Astrocyte (in vitro differentiated cells and primary cell): ENCODE results near the gene DBP. TPM values are rescaled to one million over a fixed set of nuclear protein-coding genes. Genes with fewer than 3 reads are reported as not detected.

ENCODE experiments used
- DNase-seq: peaks from one replicate; pipeline ENCODE4 v3.0.0-alpha.2; 2010; ENCODE audit warnings: low read depth
- FAIRE-seq: peaks from 2 replicates; lab custom pipeline; 2011; peaks lifted over from hg19 to GRCh38; lab: Jason Lieb, UNC
- H2AFZ ChIP-seq: 2 replicates; pipeline ENCODE4 v1.6.0; 2012; ENCODE audit warnings: low read depth, low read length, inconsistent platforms
- H3K27ac ChIP-seq: 2 replicates; pipeline ENCODE4 v1.5.1; 2011; ENCODE audit warnings: low read depth, low read length, inconsistent platforms
- H3K27me3 ChIP-seq: 2 replicates; pipeline ENCODE4 v1.6.0; 2011; ENCODE audit warnings: low read length, inconsistent platforms; ENCODE audit not compliant: insufficient read depth
- H3K36me3 ChIP-seq: 2 replicates; pipeline ENCODE4 v1.5.1; 2011; ENCODE audit warnings: low read length, inconsistent platforms; ENCODE audit not compliant: insufficient read depth
- H3K4me1 ChIP-seq: 2 replicates; pipeline ENCODE4 v1.5.1; 2011; ENCODE audit warnings: low read length, inconsistent platforms; ENCODE audit not compliant: insufficient read depth
- H3K4me2 ChIP-seq: 2 replicates; pipeline ENCODE4 v1.6.0; 2012; ENCODE audit warnings: low read length, inconsistent platforms
- H3K4me3 ChIP-seq: 2 replicates; pipeline ENCODE4 v1.5.1; 2011; ENCODE audit warnings: low read depth, mild to moderate bottlenecking, low read length, inconsistent platforms; ENCODE audit not compliant: insufficient read depth
- H3K79me2 ChIP-seq: 2 replicates; pipeline ENCODE4 v1.6.0; 2012; ENCODE audit warnings: mild to moderate bottlenecking, low read length, inconsistent platforms; ENCODE audit not compliant: insufficient read depth
- H3K9ac ChIP-seq: 2 replicates; pipeline ENCODE4 v1.6.0; 2012; ENCODE audit warnings: mild to moderate bottlenecking, low read length, inconsistent platforms
- H3K9me3 ChIP-seq: 2 replicates; pipeline ENCODE4 v1.5.1; 2012; ENCODE audit warnings: low read depth, mild to moderate bottlenecking, low read length, inconsistent platforms; ENCODE audit not compliant: insufficient read depth
- H4K20me1 ChIP-seq: 2 replicates; pipeline ENCODE4 v1.6.0; 2012; ENCODE audit warnings: low read length, inconsistent platforms; ENCODE audit not compliant: insufficient read depth
- H3K27ac Mint-ChIP-seq: one replicate; pipeline ENCODE4 v1.8.0; 2021; ENCODE audit warnings: mild to moderate bottlenecking, mixed read lengths; ENCODE audit not compliant: unreplicated experiment
- H3K27me3 Mint-ChIP-seq: one replicate; pipeline ENCODE4 v1.8.0; 2021; ENCODE audit warnings: low read depth, mixed read lengths; ENCODE audit not compliant: unreplicated experiment
- H3K36me3 Mint-ChIP-seq: one replicate; pipeline ENCODE4 v1.8.0; 2021; ENCODE audit warnings: low read depth, mixed read lengths; ENCODE audit not compliant: unreplicated experiment
- H3K4me1 Mint-ChIP-seq: one replicate; pipeline ENCODE4 v1.8.0; 2021; ENCODE audit warnings: low read depth, mixed read lengths; ENCODE audit not compliant: unreplicated experiment
- H3K4me3 Mint-ChIP-seq: one replicate; pipeline ENCODE4 v1.8.0; 2021; ENCODE audit warnings: mild to moderate bottlenecking, moderate library complexity, mixed read lengths; ENCODE audit not compliant: unreplicated experiment
- H3K9me3 Mint-ChIP-seq: one replicate; pipeline ENCODE4 v1.8.0; 2021; ENCODE audit warnings: mild to moderate bottlenecking, mixed read lengths; ENCODE audit not compliant: unreplicated experiment
- EZH2 ChIP-seq: IDR thresholded peaks from 2 replicates; pipeline ENCODE4 v1.6.1; 2012; ENCODE audit warnings: mild to moderate bottlenecking, low read length, inconsistent platforms; ENCODE audit not compliant: insufficient read depth
- total RNA-seq: library from RNA; stranded (reverse); gene quantifications from 2 replicates; pipeline ENCODE4 v1.2.1, GENCODE V29; 2021
- TF ChIP-seq, protein P1 (sequence below): IDR thresholded peaks from 2 replicates; pipeline ENCODE4 v1.5.1; 2011; ENCODE audit warnings: low read depth, mild to moderate bottlenecking, inconsistent platforms, low read length, moderate library complexity; ENCODE audit not compliant: insufficient read depth

DBP gene
- total RNA-seq, 1 donor from 2014 or later, result 1.2 TPM

DNA sequence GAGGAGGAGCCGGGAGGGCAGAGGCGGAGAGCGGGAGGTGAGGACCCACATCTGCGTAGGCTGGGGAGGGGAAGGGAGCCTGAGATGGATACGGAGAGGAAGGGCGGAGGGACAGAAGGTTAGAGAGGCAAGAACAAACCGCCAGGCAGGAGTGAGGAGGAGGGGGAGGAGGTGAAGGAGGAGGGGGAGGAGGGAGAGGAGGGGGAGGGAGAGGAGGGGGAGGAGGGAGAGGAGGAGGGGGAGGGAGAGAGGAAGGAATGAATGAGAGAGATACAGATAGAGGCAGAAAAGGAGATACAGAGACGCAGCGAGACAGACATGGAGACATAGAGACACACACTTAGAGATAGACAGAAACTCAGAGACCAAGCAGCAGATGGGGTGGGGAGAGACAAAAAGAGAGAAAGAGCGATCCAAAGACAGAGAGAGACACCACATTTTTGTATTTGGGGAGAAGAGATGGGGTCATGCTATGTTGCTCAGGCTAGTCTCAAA lies 9.6 kb upstream of the DBP start:
- peak; percentile 56 for DNase-seq
- Histone ChIP-seq H3K36me3 (no peaks in the 10 kb centered on the region), H3K9me3 (no peaks in the 10 kb centered on the region), H3K79me2 (no peaks in the 10 kb centered on the region), H3K27me3 (no peaks in the 10 kb centered on the region), H3K4me2 (peak overlapping the region; percentile 98), H3K4me3 (no peak overlapping the region), H3K9ac (no peak overlapping the region), H2AFZ (peak overlapping the region; percentile 86), H4K20me1 (no peaks in the 10 kb centered on the region), H3K27ac (no peak overlapping the region), H3K4me1 (peaks cover 19% of the 10 kb centered on the region)
- TF ChIP-seq, protein P1, sequence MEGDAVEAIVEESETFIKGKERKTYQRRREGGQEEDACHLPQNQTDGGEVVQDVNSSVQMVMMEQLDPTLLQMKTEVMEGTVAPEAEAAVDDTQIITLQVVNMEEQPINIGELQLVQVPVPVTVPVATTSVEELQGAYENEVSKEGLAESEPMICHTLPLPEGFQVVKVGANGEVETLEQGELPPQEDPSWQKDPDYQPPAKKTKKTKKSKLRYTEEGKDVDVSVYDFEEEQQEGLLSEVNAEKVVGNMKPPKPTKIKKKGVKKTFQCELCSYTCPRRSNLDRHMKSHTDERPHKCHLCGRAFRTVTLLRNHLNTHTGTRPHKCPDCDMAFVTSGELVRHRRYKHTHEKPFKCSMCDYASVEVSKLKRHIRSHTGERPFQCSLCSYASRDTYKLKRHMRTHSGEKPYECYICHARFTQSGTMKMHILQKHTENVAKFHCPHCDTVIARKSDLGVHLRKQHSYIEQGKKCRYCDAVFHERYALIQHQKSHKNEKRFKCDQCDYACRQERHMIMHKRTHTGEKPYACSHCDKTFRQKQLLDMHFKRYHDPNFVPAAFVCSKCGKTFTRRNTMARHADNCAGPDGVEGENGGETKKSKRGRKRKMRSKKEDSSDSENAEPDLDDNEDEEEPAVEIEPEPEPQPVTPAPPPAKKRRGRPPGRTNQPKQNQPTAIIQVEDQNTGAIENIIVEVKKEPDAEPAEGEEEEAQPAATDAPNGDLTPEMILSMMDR, result no peak
- TF ChIP-seq EZH2, result no peak
- peaks cover 4% of the 10 kb centered on the region for H3K4me1 Mint-ChIP-seq
- no peak overlapping the region for H3K27ac Mint-ChIP-seq
- peaks cover 2% of the 10 kb centered on the region for H3K36me3 Mint-ChIP-seq
- H3K27me3 Mint-ChIP-seq, result peaks cover 2% of the 10 kb centered on the region
- no peaks in the 10 kb centered on the region for H3K9me3 Mint-ChIP-seq
- no peak for FAIRE-seq
- H3K4me3 Mint-ChIP-seq, result peak overlapping the region; percentile 30

DNA sequence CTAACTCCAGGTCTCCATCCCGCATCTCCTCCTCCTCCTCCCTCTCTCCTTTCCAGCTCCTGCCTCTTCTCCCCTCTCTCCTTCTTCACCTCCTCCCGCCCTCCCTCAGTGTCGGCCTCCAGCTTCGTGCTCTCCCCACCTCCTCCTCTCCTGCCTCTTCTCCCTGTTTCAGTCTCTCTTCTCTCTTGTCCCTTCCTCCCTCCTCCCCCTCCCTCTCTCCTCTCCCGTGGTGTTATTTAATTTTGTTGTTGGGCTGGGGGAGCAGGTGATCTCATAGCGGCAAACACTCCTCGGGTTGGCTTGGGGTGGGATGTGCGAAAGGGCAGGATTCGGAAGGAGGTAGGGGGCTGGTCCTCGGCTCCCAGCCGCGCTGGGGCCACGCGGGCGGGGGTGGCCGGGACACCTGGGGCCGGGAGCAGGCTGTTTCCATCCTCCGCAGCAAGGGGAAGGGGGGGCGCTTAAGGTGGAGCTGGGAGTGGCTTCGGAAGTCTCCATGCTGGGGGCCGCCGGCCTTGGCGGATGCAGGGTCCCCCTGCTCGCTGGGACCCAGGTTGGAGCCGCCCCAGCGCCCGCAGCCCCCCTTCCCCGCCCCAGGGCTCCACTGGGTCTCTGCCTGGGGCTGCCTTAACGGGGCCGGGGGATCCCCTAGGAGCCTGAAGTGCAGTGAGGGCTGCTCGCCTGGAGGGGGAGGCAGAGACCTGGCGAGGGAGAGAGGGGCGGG lies 9.0 kb upstream of the DBP start, which contains the start of gene CA11:
Gene CA11 (minus strand): TSS at position 187 of the 721 bp plus-strand sequence. CDS start 555 bp downstream, outside the sequence.
- Histone ChIP-seq H3K9me3 (no peaks in the 10 kb centered on the region), H3K27ac (no peak within 1 kb of the TSS), H3K4me1 (peaks cover 19% of the 10 kb centered on the region), H3K27me3 (no peaks in the 10 kb centered on the region), H2AFZ (peak within 1 kb of the TSS; percentile 86), H3K4me3 (peak within 1 kb of the TSS; percentile 32), H3K36me3 (no peaks in the 10 kb centered on the region), H3K4me2 (peak within 1 kb of the TSS; percentile 98), H3K9ac (peak within 1 kb of the TSS; percentile 74), H3K79me2 (no peaks in the 10 kb centered on the region), H4K20me1 (no peaks in the 10 kb centered on the region)
- Mint-ChIP-seq H3K27me3 (peaks cover 2% of the 10 kb centered on the region), H3K9me3 (no peaks in the 10 kb centered on the region), H3K4me3 (peak within 1 kb of the TSS; percentile 85), H3K27ac (peak within 1 kb of the TSS; percentile 66), H3K36me3 (peaks cover 2% of the 10 kb centered on the region), H3K4me1 (peaks cover 4% of the 10 kb centered on the region)
- no peak for TF ChIP-seq EZH2
- TF ChIP-seq, protein P1, result peak; percentile 36
- DNase-seq (no peak), FAIRE-seq (no peak)

DNA sequence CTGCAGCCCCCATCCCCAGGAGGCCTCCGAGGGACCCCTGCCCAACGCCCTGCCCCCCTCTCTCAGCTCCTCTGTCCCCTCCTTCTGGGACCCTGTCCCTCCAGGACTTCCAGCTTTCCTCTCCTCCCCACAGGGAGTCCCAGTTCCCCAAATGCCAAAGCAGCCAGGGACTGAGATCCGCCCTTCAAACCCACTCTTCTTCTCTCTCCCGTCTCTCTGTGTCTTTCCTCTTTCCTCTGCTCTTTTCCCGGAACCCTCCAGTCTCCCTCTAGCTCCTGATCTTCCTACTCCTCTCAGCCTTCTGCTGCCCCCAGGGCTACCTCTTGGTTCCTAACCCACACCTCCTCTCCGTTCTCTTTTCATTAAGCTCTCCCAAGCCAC lies 8.4 kb upstream of the DBP start:
- Histone ChIP-seq H3K27me3 (no peaks in the 10 kb centered on the region), H3K79me2 (no peaks in the 10 kb centered on the region), H3K36me3 (no peaks in the 10 kb centered on the region), H3K4me1 (peaks cover 19% of the 10 kb centered on the region), H4K20me1 (no peaks in the 10 kb centered on the region), H2AFZ (peak overlapping the region; percentile 86), H3K9ac (peak overlapping the region; percentile 74), H3K27ac (no peak overlapping the region), H3K4me3 (peak overlapping the region; percentile 32), H3K4me2 (peak overlapping the region; percentile 98), H3K9me3 (no peaks in the 10 kb centered on the region)
- H3K27ac Mint-ChIP-seq, result no peak overlapping the region
- H3K4me3 Mint-ChIP-seq, result peak overlapping the region; percentile 85
- H3K9me3 Mint-ChIP-seq, result no peaks in the 10 kb centered on the region
- TF ChIP-seq, protein P1, result no peak
- no peak for TF ChIP-seq EZH2
- FAIRE-seq, result no peak
- peaks cover 2% of the 10 kb centered on the region for H3K36me3 Mint-ChIP-seq
- H3K4me1 Mint-ChIP-seq, result peaks cover 4% of the 10 kb centered on the region
- peaks cover 2% of the 10 kb centered on the region for H3K27me3 Mint-ChIP-seq
- no peak for DNase-seq
